MM.1S (cell line): Measurements from ENCODE around the gene CTNNBL1.

Experiments
- DNase-seq: peaks from one replicate; pipeline ENCODE4 v3.0.0-alpha.2; 2015
- H2AFZ ChIP-seq: fragments of 300-600 bp; sonication (generic); 2 replicates; pipeline ENCODE4 v1.6.0; 2016; ENCODE audit warnings: antibody characterized with exemption, low read length
- H3F3A ChIP-seq: fragments of 300-600 bp; sonication (generic); 2 replicates; pipeline ENCODE4 v1.6.1; 2016; ENCODE audit warnings: mild to moderate bottlenecking, antibody characterized with exemption, low read length, moderate library complexity, mixed read lengths; ENCODE audit not compliant: insufficient read depth
- H3K27ac ChIP-seq: fragments of 300-600 bp; sonication (generic); 2 replicates; pipeline ENCODE4 v1.5.1; 2016; ENCODE audit warnings: mild to moderate bottlenecking, low read length
- H3K27me3 ChIP-seq: fragments of 300-600 bp; sonication (generic); replicated peaks from 2 replicates; pipeline ENCODE4 v1.6.0; 2016; ENCODE audit warnings: low read length; ENCODE audit not compliant: insufficient read depth
- H3K36me3 ChIP-seq: fragments of 300-600 bp; sonication (generic); replicated peaks from 2 replicates; pipeline ENCODE4 v1.6.1; 2016; ENCODE audit warnings: mild to moderate bottlenecking, low read length, mixed read lengths; ENCODE audit not compliant: insufficient read depth
- H3K4me1 ChIP-seq: fragments of 300-600 bp; sonication (generic); 2 replicates; pipeline ENCODE4 v1.6.1; 2016; ENCODE audit warnings: low read length, mixed read lengths
- H3K4me2 ChIP-seq: fragments of 300-600 bp; sonication (generic); 2 replicates; pipeline ENCODE4 v1.6.0; 2016; ENCODE audit warnings: low read depth, low read length
- H3K4me3 ChIP-seq: fragments of 300-600 bp; sonication (generic); 2 replicates; pipeline ENCODE4 v1.5.1; 2016; ENCODE audit warnings: low read length, mixed read lengths
- H3K79me2 ChIP-seq: fragments of 300-600 bp; sonication (generic); 2 replicates; pipeline ENCODE4 v1.6.1; 2016; ENCODE audit warnings: mixed run types, low read length, mixed read lengths
- H3K9ac ChIP-seq: fragments of 300-600 bp; sonication (generic); 2 replicates; pipeline ENCODE4 v1.6.1; 2016; ENCODE audit warnings: low read length, mixed read lengths
- H3K9me2 ChIP-seq: fragments of 300-600 bp; sonication (generic); replicated peaks from 2 replicates; pipeline ENCODE4 v1.6.1; 2016; ENCODE audit warnings: mild to moderate bottlenecking, low read length, mixed read lengths; ENCODE audit not compliant: insufficient read depth
- H3K9me3 ChIP-seq: fragments of 300-600 bp; sonication (generic); replicated peaks from 2 replicates; pipeline ENCODE4 v1.6.1; 2016; ENCODE audit warnings: mild to moderate bottlenecking, low read length, mixed read lengths; ENCODE audit not compliant: insufficient read depth
- H4K20me1 ChIP-seq: fragments of 300-600 bp; sonication (generic); 2 replicates; pipeline ENCODE4 v1.6.1; 2016; ENCODE audit warnings: mild to moderate bottlenecking, low read length, moderate library complexity, mixed read lengths; ENCODE audit not compliant: insufficient read depth
- CTCF ChIP-seq: fragments of 300-600 bp; sonication (generic); IDR thresholded peaks from 2 replicates; pipeline ENCODE4 v1.5.1; 2016; ENCODE audit warnings: antibody characterized with exemption, low read length, mixed read lengths
- EZH2 ChIP-seq: fragments of 300-600 bp; sonication (generic); optimal IDR thresholded peaks from 2 replicates; pipeline ENCODE3; 2017; ENCODE audit warnings: low read depth, mild to moderate bottlenecking, antibody characterized with exemption, low read length, mixed read lengths
- EZH2phosphoT487 ChIP-seq: fragments of 300-600 bp; sonication (generic); IDR thresholded peaks from 2 replicates; pipeline ENCODE4 v1.6.1; 2018; ENCODE audit warnings: antibody characterized with exemption, low read length

The CTNNBL1 gene

GRCh38 chr20:37729452-37729851 is 35.6 kb downstream of the CTNNBL1 start:
- H4K20me1 ChIP-seq: no peaks in the 10 kb centered on the region
- H3K9ac ChIP-seq: no peak overlapping the region
- no peaks in the 10 kb centered on the region for H3K4me1 ChIP-seq
- DNase-seq: no peak
- TF ChIP-seq EZH2phosphoT487: no peak
- no peak for TF ChIP-seq EZH2
- TF ChIP-seq CTCF: no peak
- no peak overlapping the region for H2AFZ ChIP-seq
- H3K36me3 ChIP-seq: no peaks in the 10 kb centered on the region
- H3K4me2 ChIP-seq: no peak overlapping the region
- no peaks in the 10 kb centered on the region for H3F3A ChIP-seq
- H3K27ac ChIP-seq: no peak overlapping the region
- H3K4me3 ChIP-seq: no peak overlapping the region
- no peaks in the 10 kb centered on the region for H3K27me3 ChIP-seq
- H3K9me3 ChIP-seq: no peaks in the 10 kb centered on the region
- no peaks in the 10 kb centered on the region for H3K9me2 ChIP-seq
- H3K79me2 ChIP-seq: peaks cover 11% of the 10 kb centered on the region

GRCh38 chr20:37729909-37730308 is 36.1 kb downstream of the CTNNBL1 start:
- TF ChIP-seq EZH2phosphoT487 (no peak), CTCF (no peak), EZH2 (no peak)
- Histone ChIP-seq H3K4me3 (no peak overlapping the region), H3K79me2 (peaks cover 11% of the 10 kb centered on the region), H3K9me3 (no peaks in the 10 kb centered on the region), H4K20me1 (no peaks in the 10 kb centered on the region), H3F3A (no peaks in the 10 kb centered on the region), H3K36me3 (no peaks in the 10 kb centered on the region), H3K4me2 (no peak overlapping the region), H3K9me2 (no peaks in the 10 kb centered on the region), H3K27me3 (no peaks in the 10 kb centered on the region), H3K9ac (no peak overlapping the region), H3K27ac (no peak overlapping the region), H2AFZ (no peak overlapping the region), H3K4me1 (no peaks in the 10 kb centered on the region)
- DNase-seq: no peak

- Histone ChIP-seq H2AFZ (no peak overlapping the region), H3K9me2 (no peaks in the 10 kb centered on the region), H3K27ac (no peak overlapping the region), H3K4me1 (no peaks in the 10 kb centered on the region), H3K9ac (no peak overlapping the region), H3K36me3 (no peaks in the 10 kb centered on the region), H3K9me3 (no peaks in the 10 kb centered on the region), H3K79me2 (peaks cover 5% of the 10 kb centered on the region; the same call in 1 of the 2 replicates), H3F3A (no peaks in the 10 kb centered on the region), H3K4me2 (no peak overlapping the region), H3K27me3 (no peaks in the 10 kb centered on the region), H3K4me3 (no peak overlapping the region), H4K20me1 (no peaks in the 10 kb centered on the region)
- no peak for TF ChIP-seq EZH2phosphoT487
- TF ChIP-seq EZH2: no peak
- no peak for TF ChIP-seq CTCF
- DNase-seq: no peak
Observed at GRCh38 chr20:37733416-37733815, 39.6 kb downstream of the CTNNBL1 start.
